ENCODE measurements around the gene NCCRP1. TPM values are rescaled to one million over a fixed set of nuclear protein-coding genes. Genes with fewer than 3 reads are reported as not detected.

The NCCRP1 gene
- total RNA-seq, 1 experiment from 2014 or later: 23.2 TPM

DNA sequence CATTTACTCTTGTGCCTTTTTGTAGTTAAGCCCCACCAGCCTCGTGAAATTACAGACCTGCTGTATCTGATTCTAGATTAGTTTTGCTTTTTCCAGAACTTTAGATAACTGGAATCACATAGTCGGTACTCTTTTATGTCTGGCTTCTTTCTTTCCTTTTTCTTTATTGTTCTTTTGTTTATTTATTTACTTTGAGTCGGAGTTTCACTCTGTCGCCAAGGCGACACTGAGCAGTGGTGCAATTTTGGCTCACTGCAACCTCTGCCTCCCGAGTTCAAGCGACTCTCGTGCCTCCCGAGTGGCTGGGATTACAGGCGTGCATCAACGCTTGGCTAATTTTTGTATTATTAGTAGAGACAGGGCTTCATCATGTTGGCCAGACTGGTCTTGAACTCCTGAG, 6.0 kb upstream of the NCCRP1 start:
- Histone ChIP-seq H2AFZ (no peak overlapping the region), H3K27me3 (ENCODE audit: insufficient read depth, low read depth) (no peaks in the 10 kb centered on the region), H3K4me1 (replicated peaks; ENCODE audit: insufficient read depth) (peaks cover 24% of the 10 kb centered on the region), H3F3A (ENCODE audit: insufficient read depth, low read depth) (peaks cover 21% of the 10 kb centered on the region; the same call in 1 of the 2 replicates), H3K27ac (no peak overlapping the region), H4K20me1 (ENCODE audit: insufficient read depth) (no peaks in the 10 kb centered on the region), H3K79me2 (ENCODE audit: low read depth) (no peaks in the 10 kb centered on the region), H3K36me3 (ENCODE audit: low read depth) (no peaks in the 10 kb centered on the region), H3K9me3 (ENCODE audit: insufficient read depth, low read depth) (no peaks in the 10 kb centered on the region), H3K4me2 (no peak overlapping the region), H3K9me2 (ENCODE audit: insufficient read depth) (no peaks in the 10 kb centered on the region), H3K4me3 (no peak overlapping the region)
- ChIA-PET CTCF (no interaction called here), POLR2A (ENCODE audit: unreplicated experiment) (interaction anchor here (0.5 kb wide), 1 partner anchor 764 kb away, joined by 8 read pairs; no protein-coding TSS in a partner anchor)
- no peak for DNase-seq
- intact Hi-C loops (cut with micrococcal nuclease; ENCODE audit: unreplicated experiment): no loop called here
- BruUV-seq (replicated peaks): no TSS peak
- no peak for TF ChIP-seq EZH2 (IDR thresholded peaks at IDR 0.05; ENCODE audit: low read depth)
- TF ChIP-seq, protein P1, sequence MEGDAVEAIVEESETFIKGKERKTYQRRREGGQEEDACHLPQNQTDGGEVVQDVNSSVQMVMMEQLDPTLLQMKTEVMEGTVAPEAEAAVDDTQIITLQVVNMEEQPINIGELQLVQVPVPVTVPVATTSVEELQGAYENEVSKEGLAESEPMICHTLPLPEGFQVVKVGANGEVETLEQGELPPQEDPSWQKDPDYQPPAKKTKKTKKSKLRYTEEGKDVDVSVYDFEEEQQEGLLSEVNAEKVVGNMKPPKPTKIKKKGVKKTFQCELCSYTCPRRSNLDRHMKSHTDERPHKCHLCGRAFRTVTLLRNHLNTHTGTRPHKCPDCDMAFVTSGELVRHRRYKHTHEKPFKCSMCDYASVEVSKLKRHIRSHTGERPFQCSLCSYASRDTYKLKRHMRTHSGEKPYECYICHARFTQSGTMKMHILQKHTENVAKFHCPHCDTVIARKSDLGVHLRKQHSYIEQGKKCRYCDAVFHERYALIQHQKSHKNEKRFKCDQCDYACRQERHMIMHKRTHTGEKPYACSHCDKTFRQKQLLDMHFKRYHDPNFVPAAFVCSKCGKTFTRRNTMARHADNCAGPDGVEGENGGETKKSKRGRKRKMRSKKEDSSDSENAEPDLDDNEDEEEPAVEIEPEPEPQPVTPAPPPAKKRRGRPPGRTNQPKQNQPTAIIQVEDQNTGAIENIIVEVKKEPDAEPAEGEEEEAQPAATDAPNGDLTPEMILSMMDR (conservative IDR thresholded peaks at IDR 0.05): no peak

DNA sequence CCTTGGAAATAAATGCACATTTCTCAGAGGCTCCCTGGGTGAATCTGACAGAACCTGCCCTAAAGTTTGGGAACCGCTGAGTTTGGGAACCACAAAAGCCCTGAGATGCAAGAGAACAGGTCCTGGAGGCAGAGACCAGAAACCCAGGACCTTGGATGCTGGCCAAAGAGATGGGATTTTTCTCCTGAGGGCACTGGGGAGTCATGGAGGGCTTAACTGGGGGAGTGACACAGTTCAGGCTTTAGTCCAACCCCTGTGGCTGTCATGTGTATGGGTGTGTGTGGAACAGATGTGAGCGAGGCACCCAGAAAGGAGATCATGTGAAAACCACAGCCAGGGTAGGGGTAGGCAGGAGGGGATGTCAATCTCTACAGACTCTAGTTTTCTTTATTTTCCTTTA, 3.9 kb upstream of the NCCRP1 start:
- intact Hi-C loops (cut with micrococcal nuclease; ENCODE audit: unreplicated experiment): no loop called here
- POLR2A ChIA-PET (ENCODE audit: unreplicated experiment): interaction anchor here (0.7 kb wide), 1 partner anchor 210 kb away, joined by 3 read pairs; no protein-coding TSS in a partner anchor

DNA sequence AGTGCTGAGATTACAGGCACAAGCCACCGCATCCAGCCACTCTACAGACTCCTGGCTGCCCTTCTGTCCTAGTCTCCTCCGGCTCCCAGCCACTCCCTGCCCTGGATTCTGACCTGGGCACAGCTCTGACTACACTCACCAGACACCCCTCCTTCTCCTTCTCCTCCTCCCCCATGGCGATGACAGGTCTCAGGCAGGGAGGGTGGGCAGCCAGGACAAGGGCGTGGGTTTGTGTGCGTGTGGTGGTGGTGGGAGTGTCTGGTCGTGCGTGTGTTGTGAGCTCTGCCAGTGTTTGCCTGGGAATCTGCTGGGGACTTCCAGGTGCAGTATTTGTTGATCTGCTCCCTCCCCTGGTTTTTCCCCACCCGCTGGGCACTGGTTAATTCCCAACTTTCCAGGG, 3.0 kb upstream of the NCCRP1 start:
- Histone ChIP-seq H3K9me3 (ENCODE audit: insufficient read depth, low read depth) (no peaks in the 10 kb centered on the region), H3K27me3 (ENCODE audit: insufficient read depth, low read depth) (no peaks in the 10 kb centered on the region), H3K27ac (no peak overlapping the region), H2AFZ (no peak overlapping the region), H3K4me1 (replicated peaks; ENCODE audit: insufficient read depth) (peaks cover 55% of the 10 kb centered on the region), H3K4me2 (peak overlapping the region; percentile 36), H3K4me3 (no peak overlapping the region), H4K20me1 (ENCODE audit: insufficient read depth) (no peaks in the 10 kb centered on the region), H3K36me3 (ENCODE audit: low read depth) (no peaks in the 10 kb centered on the region), H3F3A (ENCODE audit: insufficient read depth, low read depth) (peaks cover 40% of the 10 kb centered on the region), H3K79me2 (ENCODE audit: low read depth) (no peaks in the 10 kb centered on the region), H3K9me2 (ENCODE audit: insufficient read depth) (no peaks in the 10 kb centered on the region)
- intact Hi-C loops (cut with micrococcal nuclease; ENCODE audit: unreplicated experiment): no loop called here
- POLR2A ChIA-PET (ENCODE audit: unreplicated experiment): no interaction called here
- no peak for TF ChIP-seq EZH2 (IDR thresholded peaks at IDR 0.05; ENCODE audit: low read depth)
- TF ChIP-seq, protein P1 (conservative IDR thresholded peaks at IDR 0.05): no peak
- no TSS peak for BruUV-seq (replicated peaks)
- peak in 1 of 2 experiments; percentile 18 for DNase-seq
- CTCF ChIA-PET: no interaction called here

More for the DNA sequence above, 3.9 kb upstream of the NCCRP1 start:
- no peaks in the 10 kb centered on the region for H3K9me3 ChIP-seq (ENCODE audit: insufficient read depth, low read depth)
- no peak for DNase-seq
- CTCF ChIA-PET: no interaction called here
- no TSS peak for BruUV-seq (replicated peaks)
- H3K79me2 ChIP-seq (ENCODE audit: low read depth): no peaks in the 10 kb centered on the region
- TF ChIP-seq, protein P1 (conservative IDR thresholded peaks at IDR 0.05): no peak
- no peak for TF ChIP-seq EZH2 (IDR thresholded peaks at IDR 0.05; ENCODE audit: low read depth)
- no peak overlapping the region for H3K27ac ChIP-seq
- peaks cover 30% of the 10 kb centered on the region for H3F3A ChIP-seq (ENCODE audit: insufficient read depth, low read depth)
- H3K4me2 ChIP-seq: no peak overlapping the region
- peaks cover 45% of the 10 kb centered on the region for H3K4me1 ChIP-seq (replicated peaks; ENCODE audit: insufficient read depth)
- H3K36me3 ChIP-seq (ENCODE audit: low read depth): no peaks in the 10 kb centered on the region
- H2AFZ ChIP-seq: no peak overlapping the region
- no peaks in the 10 kb centered on the region for H4K20me1 ChIP-seq (ENCODE audit: insufficient read depth)
- H3K4me3 ChIP-seq: no peak overlapping the region
- no peaks in the 10 kb centered on the region for H3K27me3 ChIP-seq (ENCODE audit: insufficient read depth, low read depth)
- no peaks in the 10 kb centered on the region for H3K9me2 ChIP-seq (ENCODE audit: insufficient read depth)

All from PC-9 (cell line).